NCI-H82 (cell line): ENCODE data around the gene SBF2.
"Not testable (repeated sequence)": the region's sequence is repeated elsewhere in the genome, so short reads cannot be mapped to it uniquely, and the experiment has no call there.

Experiments used
- DNase-seq: peaks from one replicate; lab custom pipeline; 2025; lab: John Stamatoyannopoulos, UW

Gene SBF2

GRCh38 chr11:10058356-10058755, 235.7 kb downstream of the SBF2 start:
- no peak for DNase-seq

DNA sequence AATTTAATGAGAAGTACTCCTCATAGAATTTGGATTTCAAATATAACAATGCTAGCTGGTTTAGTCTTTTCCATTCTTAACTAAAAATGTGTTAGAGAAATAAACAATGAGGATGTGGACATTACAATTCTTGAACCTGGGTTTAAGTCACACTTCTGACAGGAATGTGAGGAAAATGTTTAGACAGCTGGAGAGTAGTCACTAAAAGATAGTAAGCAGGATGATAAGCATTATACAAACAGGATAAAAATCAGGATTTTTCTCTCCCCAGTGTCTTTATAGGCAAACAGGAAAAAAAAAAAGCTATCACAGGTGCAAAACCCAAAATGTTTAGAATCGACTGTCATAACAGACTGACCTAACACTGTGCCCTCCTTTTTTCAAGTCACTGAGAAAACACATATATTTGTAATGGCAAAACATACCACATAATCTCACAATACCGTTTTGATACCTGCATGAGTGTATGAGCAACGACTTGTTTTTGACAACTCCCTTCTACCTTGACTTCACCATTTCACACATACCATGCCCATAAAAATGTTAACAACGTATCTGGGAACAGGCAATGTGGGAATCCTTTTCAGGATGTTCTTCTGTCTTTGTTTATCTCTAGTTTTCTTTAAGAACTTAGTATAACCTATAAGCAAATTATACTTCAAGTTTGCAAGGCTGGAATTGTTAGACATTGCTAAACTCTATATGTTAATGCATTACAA, 242.0 kb downstream of the SBF2 start:
- no peak for DNase-seq

GRCh38 chr11:10050561-10050960, 243.5 kb downstream of the SBF2 start:
- no peak for DNase-seq

- no peak for DNase-seq
Observed at GRCh38 chr11:10049756-10050155, 244.3 kb downstream of the SBF2 start.

GRCh38 chr11:10048350-10048749, 245.7 kb downstream of the SBF2 start:
- no peak for DNase-seq

GRCh38 chr11:10044618-10045017, 249.4 kb downstream of the SBF2 start:
- DNase-seq, result no peak

DNA sequence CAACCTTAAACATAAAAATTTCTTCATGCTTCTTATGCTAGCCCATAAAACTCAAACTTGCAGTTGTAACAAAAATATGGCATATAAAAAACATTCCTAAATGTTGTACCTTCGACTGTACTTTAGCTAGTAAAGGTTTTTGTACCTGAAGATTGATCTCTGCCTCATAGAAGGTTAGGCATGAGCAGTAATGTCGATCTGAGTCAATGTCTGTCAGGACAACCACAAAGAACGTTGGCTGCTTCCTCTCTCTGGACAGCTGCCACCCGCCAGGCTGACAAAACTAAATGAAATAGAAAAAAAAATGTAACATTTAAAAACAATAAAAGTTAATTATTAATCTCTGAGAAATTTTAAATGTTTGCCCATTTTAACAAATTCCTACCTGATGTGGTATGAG, 251.3 kb downstream of the SBF2 start:
- DNase-seq, result no peak

GRCh38 chr11:10041748-10042446, 252.1 kb downstream of the SBF2 start:
- DNase-seq, result no peak

GRCh38 chr11:10041332-10041731, 252.7 kb downstream of the SBF2 start:
- DNase-seq, result no peak

DNA sequence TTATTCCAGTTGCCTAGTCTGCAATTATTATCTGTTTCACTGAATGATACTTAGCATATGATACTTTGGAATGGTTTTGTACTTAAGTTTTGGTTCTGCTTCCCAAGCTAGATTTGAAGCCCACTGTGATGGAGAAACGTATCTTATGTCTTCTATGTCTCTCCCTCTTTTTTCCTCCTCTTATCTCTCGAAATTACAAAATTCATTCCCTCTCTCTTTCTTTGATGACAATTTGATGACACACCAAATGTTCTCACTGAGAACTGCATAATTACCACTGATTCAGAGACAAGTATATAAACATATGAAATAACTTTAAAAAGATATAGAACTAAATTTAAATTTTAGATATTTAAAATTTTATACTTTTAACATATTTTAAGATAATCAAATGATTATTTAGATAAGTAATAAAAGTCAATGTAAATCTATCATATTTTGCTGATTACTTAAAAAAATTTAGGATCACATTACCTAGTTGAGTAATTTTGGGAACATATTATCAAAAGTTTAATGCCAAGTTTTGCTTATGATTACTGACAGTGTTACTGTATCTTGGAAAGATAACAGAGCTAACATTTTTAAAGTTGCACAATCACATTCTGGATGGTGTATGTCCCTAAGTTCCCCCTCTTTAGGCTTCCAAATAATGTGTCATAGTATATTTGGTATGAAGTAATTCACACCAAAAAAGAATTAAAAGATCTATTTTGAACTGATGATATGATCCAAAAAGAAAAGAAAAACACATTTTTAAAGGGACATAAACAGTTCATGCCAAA, 255.3 kb downstream of the SBF2 start:
- DNase-seq, result no peak

- not testable (repeated sequence) for DNase-seq
Observed at GRCh38 chr11:10035932-10036331, 258.1 kb downstream of the SBF2 start.

- DNase-seq, result no peak
Observed at GRCh38 chr11:10032935-10033334, 261.1 kb downstream of the SBF2 start.

- no peak for DNase-seq
Observed at GRCh38 chr11:10030122-10030490, 263.9 kb downstream of the SBF2 start.

DNA sequence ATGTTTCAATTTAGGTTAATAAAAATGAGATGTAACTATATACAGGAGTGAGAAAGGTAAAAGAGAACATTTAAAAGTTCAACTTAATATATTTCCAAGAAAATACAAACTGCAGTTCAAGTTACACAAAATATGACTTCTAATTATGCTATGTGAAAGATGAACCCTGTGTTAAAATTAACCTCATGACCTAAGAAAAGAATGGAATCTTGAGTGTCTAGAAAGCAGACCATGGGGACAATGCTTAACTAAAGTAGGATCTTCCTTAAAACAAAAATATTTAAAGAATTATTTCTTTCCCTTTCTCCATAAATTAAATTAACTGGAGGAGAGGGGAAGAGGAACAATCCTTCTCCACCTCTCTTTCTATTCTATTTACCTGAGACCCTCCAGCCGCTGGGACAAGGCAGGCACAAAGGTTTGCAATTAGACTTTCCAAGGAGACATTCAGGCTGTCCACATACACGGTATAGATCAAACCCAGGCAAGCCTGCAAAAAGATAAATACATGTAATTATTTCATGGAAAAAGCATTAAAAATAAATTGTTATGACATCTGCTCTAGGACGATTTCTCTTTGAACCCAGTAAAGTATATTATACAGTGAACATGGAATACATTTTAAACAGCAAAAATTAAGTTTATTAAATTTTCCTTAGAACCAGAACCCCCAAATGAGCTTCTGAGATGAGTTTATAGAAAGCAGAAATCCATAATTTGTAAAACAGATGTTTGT, 264.5 kb downstream of the SBF2 start:
- DNase-seq, result no peak

DNA sequence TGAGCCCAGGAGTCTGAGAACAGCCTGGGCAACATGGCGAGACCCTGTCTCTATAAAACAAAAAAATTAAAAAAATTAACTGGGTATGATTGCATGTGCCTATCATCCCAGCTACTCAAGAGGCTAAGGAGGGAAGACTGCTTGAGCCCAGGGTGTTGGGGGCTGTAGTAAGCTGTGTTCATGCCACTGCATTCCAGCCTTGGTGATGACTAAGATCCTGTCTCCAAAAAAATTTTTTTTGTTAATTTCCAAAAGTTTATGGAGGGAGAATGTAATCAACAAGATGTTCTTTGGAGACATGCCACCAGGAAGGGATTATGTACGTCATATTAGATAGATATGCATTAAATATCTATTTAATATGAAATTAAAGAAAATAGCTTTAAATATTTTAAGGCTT, 267.5 kb downstream of the SBF2 start:
- DNase-seq, result no peak

GRCh38 chr11:10023212-10023611, 270.8 kb downstream of the SBF2 start:
- no peak for DNase-seq

DNA sequence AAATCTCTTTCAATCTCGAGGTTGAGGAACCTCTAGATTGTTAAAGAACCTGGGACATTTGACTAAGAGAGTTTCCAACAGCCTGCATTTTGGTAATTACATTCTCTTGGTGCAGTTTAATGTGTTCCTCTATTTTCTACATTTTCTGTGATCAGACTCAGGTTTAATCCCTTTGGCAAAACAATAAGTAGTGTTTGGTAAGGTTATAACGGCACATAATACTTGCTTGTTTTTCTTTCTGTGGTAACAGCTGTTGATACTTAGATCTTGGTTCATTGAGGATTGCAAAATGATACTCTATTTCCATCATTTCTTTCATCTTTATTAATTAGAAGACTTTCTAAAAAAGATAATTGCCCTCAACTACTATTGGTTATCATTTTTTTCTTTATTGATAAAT, 271.3 kb downstream of the SBF2 start:
- no peak for DNase-seq

GRCh38 chr11:10021563-10021962, 272.5 kb downstream of the SBF2 start:
- no peak for DNase-seq

GRCh38 chr11:10019906-10020682, 273.9 kb downstream of the SBF2 start:
- DNase-seq, result no peak

DNA sequence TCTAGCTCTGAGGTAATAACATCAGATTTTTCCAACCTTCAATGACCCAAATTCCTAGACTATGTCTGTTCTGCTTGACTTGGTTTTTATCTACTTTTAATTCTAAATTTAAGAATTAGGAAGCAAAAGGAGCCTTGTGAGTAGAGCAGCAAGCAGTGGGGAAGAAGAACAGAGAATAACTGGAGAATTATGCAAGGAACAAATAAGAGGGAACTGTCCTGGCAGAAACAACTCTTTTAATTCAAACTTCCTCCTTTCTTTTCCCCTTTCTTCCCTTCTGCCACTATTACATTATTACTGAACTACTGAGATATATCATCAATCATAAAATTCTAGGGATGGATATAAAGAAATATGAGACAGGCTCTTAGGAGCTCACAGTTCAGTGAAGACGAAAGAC, 276.1 kb downstream of the SBF2 start:
- no peak for DNase-seq

DNA sequence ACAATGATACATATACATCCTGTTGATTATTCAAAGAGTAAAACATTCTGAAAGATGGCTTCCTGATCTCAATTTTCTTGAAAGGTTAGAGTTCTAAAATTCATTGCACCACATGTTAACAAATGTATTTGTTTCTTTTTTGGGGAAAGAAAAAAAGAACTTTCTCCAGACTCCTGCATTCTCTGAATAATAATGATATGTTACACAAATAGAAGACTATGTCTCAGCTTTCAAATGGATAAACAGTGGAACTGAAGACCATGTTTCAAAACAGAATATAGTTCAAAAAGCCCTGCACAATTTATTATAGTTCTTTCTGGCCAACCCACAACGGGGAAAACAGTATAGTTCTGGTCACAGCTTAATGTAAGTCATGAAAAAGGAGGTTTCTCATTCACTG, 277.0 kb downstream of the SBF2 start:
- no peak for DNase-seq

DNA sequence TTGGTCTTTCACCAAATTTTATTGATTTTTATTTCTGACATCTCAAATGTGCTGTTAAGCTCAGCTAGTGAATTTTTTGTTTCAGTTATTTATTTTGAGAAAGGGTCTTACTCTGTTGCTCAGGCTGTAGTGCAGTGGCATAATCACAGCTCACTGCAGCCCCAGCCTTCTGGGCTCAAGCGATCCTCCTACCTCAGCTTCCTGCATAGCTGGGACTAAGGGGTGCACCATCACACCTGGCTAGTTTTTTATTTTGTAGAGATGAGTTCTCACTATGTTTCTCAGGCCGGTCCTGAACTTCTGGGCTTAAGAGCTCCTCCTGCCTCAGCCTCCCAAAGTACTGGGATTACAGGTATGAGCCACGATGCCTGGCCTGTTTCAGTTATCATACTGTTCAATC, 282.0 kb downstream of the SBF2 start:
- no peak for DNase-seq
